NCI-H345 (cell line): Measurements from ENCODE around the gene SIPA1L3.
A peak's percentile ranks its signal among the peaks of the same experiment; 100 is the strongest.
"Not testable (repeated sequence)": the region's sequence is repeated elsewhere in the genome, so short reads cannot be mapped to it uniquely, and the experiment has no call there.

Experiments
- DNase-seq: peaks from one replicate; lab custom pipeline; 2025; lab: John Stamatoyannopoulos, UW

Gene SIPA1L3

DNA sequence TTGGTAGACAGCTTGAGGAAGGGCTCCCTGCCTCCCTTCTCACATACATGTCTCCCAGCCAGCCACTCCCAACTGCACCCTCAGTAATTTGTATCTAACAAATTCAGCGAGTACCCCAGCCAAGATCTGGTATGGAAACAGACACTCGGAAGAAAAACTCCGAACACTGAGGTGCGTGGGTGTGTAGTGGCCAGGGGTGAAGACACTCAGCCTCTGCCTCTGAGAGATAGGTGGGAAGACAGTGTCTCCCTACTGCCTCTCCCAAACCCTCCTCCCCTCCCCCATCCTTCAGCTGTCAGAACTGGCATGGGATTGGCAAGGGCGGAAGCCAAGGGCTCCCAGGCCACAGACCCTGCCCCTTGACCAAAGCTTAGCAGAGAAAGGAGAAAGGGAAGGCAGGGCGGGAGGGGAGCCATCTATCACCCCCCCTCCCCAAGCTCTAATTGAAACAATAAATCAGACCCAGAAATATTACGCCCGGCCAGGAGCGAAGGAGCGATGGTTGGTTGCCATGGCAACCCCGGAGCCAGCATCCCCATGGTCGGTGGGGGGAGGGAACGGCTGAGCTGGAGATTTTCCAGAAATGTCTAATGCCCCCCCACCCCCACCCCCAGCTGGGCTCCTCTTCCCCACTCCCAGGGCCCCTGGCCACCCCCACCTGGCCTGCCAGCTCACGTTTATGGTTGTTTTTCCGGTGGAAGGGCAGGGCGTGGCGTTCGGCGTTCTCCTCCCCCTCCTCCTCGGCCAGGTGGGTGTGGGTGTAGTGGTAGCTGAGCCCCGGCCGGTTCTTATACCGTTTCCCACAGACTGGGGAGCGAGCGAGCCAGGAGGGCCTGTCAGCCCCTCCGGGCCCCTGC lies 310.0 kb downstream of the SIPA1L3 start:
- no peak for DNase-seq

DNA sequence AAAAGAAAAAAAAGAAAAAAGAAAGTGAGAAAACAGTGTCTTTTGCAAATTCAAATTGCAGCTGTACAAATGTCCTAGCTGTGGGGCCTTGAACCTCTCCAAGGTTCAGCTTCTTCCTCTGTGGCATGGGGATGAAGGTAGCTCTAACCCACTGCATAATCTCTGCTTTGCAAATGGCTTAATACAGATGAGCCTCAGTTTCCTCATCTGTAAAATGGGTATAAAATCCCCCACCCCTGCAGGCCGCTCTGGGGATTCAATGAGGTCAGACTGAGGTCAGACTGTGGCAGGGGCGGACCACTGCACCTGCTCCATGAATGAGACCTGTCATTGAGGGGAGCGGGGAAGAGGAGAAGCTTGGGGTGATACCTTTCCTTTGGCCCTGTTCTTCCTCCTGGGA lies 311.2 kb downstream of the SIPA1L3 start:
- no peak for DNase-seq

DNA sequence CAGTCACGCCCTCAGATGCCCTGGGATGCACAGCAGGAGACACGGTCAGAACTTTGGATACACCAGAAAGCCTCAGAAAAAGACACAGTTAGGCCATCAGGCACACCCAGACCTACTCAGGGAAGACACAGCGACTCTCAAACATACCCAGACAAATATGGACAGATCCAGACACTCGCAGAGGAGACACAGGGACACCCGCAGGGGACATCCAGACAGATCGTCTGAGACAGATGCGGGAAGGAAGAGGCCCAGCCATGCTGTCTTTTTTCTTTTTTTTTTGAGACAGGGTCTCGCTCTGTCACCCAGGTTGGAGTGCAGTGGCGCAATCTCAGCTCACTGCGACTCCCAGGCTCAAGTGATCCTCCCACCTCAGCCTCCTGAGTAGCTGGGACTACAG lies 312.2 kb downstream of the SIPA1L3 start:
- DNase-seq: no peak

DNA sequence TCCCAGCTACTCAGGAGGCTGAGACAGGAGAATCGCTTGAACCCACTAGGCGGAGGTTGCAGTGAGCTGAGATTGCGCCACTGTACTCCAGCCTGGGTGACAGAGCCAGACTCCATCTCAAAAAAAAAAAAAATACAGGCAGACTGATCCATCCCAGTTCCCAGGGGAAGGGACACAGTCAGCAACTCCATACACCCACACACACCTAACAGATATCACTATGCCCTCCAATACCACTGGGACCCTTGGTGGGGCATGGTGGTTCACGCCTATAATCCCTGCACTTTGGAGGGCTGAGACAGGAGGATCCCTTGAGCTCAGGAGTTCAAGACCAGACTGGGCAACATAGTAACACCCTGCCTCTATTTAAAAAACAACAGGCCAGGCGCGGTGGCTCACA lies 314.4 kb downstream of the SIPA1L3 start:
- DNase-seq: no peak

DNA sequence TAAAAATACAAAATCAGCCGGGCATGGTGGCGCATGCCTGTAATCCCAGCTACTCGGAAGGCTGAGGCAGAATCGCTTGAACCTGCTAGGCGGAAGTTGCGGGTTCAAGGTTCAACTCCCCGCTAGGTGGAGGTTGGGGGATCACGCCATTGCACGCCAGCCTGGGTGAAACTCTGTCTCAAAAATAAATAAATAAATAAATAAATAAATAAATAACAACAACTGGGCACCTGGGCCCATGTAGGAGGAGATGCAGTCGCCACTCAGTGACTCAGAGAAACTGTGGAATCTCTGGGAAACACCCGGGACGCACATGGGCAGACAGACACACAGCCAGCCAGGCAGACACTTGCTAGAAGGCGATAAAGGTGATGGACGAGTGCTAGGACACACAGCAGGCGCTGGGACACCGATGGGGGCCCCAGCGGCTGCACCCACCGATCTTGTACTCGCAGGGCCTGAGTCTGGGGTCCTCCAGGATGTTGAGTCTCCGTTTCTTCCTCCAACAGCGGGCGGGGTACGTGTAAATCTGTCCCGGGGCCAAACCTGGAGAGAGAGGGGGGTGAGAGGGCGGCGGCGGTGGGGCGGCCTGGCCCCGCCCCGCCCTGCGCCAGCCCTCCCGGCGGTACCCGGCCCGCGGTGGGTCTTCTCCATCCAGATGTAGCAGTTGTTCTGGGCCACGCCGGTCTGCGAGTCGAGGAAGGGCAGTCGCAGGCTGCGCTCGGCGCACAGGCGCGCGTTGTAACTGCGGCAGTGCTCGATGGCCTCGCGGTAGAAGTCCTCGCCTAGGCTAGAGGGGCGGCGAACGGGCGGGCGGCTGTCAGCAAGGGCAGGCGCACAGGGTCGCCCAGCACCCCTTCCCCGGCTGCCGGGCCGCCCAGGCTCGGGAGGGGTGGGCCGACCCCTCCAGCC lies 315.2 kb downstream of the SIPA1L3 start:
- no peak for DNase-seq

- DNase-seq: no peak
Observed at GRCh38 chr19:38223119-38223523, 316.1 kb downstream of the SIPA1L3 start.

- no peak for DNase-seq
Observed at GRCh38 chr19:38223617-38224013, 316.6 kb downstream of the SIPA1L3 start.

DNA sequence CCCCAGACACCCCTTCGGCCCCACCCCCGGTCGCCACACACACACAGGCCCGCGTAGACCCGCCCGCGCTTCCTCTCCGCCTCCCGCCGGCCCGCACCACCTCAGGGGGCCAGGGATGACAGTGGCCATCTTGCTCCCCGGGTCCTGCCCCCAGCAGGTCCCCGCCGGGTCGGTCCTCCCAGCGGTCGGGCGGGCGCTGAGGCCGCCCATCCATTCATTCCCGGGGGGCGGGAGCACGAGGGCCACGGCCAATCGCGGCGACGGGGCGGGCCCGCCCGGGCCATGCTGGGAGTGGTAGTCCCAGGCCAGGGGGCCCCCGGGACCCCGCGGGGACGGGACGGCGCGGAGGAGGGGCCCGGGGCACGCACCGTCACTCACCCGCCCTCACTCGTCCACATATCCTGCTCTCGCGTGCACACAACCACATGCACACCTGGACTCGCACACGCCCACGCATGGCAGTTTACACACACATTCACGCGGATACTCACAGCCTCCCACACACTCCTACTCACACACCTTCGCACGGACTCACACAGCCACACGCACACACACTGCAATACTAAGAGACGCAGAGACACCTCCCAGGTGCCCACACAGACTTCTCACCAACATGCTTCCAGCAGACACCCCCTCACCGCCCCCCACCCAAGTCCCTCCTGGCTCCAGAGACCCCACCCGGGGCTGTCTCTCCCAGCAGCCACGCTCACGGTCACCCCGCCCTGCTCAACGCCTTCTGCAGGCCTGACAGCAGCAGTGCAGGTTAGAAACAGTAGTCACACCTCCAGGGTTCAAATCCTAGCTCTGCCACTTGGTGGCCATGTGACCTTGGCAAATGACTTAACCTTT lies 317.2 kb downstream of the SIPA1L3 start, which contains the start of gene DPF1:
TSS of gene DPF1 (minus strand) at position 209 of the 849 bp plus-strand sequence. CDS start at position 129, 80 bp downstream.
- DNase-seq: peak; percentile 98

GRCh38 chr19:38224863-38225218 lies 317.8 kb downstream of the SIPA1L3 start:
- DNase-seq: not testable (repeated sequence)

DNA sequence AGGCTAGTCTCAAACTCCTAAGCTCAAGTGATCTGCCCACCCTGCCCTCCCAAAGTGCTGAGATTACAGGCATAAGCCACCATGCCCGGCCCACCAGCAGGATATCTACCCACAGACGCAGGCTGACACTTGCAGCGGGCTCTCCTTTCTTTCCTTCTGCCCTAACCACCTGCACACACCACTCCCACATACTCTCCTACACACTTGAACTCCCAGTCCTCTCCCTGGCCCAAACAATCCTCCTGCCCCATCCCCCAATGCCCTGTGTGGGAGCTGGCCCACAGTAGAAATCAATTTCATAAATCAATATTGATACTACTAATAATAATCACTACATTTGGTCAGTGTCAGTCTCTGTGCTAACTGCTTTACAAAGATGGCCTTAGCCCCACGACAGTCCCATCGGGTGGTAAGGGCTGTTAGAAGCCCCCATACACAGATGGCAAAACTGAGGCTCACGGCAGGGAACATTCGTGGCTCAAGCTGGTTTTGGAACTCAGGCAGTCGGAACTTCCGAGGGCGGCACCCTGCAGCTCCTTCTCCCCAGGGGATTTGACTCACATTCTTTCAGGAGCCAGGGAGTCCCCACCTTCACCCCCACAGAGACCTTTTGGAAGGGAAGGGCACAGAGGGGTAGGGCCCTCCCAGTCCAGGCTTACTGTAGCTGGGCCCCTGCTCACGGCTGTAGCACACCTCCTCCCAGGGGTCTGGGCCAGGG lies 320.4 kb downstream of the SIPA1L3 start:
- no peak for DNase-seq

GRCh38 chr19:38228005-38228377 lies 321.0 kb downstream of the SIPA1L3 start:
- no peak for DNase-seq

- peak; percentile 65 for DNase-seq
Observed at GRCh38 chr19:38228491-38229439, 321.8 kb downstream of the SIPA1L3 start.

GRCh38 chr19:38229585-38230073 lies 322.6 kb downstream of the SIPA1L3 start:
- DNase-seq: peak; percentile 97

DNA sequence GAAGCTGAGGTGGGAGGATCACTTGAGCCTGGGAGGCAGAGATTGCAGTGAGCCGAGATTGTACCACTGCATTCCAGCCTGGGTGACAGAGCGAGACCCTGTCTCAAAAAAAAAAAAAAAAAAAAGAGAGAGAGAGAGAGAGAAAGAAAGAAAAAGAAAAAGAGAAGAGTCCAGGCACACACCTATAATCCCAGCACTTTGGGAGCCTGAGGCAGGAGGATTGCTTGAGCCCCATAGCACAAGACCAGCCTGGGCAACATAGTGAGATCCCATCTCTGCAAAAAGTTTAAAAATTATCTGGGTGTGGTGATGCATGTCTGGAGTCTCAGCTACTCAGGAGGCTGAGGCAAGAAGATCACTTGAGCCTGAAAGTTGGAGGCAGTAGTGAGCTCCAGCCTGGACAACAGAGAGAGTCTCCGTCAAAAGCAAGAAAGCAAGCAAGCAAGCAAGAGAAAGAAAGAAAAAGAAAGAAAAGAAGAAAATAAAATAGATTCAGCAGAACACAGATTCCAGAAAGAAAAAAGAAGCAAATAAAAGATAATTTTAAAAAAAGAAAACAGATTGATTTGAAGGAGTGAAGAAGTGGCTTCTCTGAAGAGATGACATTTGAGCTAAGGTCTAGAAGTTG lies 323.6 kb downstream of the SIPA1L3 start:
- DNase-seq: not testable (repeated sequence)

DNA sequence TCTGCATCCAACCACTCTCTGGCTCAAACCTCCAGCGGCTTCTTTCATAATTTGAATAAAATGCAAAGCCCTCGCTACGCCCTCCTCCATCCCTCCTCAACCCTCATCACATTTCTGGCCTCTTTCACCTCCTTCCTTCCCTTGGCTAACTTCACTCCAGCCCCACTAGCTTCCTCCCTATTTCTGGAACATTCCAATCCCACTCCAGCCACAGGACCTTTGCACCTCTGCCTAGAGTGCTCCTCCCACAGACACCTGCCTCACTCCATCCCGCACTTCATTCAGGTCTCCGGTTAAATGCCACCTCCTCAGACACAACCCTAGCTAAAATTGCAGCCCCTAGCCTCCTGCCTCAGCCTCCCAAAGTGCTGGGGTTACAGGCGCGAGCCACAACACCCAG lies 324.9 kb downstream of the SIPA1L3 start:
- DNase-seq: no peak

GRCh38 chr19:38233740-38234251 lies 326.8 kb downstream of the SIPA1L3 start:
- peak; percentile 90 for DNase-seq

GRCh38 chr19:38234615-38235014 lies 327.6 kb downstream of the SIPA1L3 start:
- DNase-seq: no peak

- DNase-seq: no peak
Observed at GRCh38 chr19:38239816-38240215, 332.8 kb downstream of the SIPA1L3 start.

DNA sequence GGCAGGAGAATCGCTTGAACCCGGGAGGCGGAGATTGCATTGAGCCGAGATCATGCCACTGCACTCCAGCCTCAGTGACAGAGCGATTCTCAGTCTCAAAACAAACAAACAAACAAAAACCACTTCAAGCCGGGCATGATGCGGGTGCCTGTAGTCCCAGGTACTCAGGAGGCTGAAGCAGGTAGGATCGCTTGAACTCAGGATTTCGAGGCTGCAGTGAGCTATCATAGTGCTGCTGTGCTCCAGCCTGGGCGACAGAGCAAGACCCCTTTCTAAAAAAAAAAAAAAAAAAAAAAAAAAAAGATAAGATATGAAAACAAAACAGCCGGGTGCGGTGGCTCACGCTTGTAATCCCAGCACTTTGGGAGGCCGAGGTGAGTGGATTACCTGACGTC lies 336.3 kb downstream of the SIPA1L3 start:
- DNase-seq: no peak
